ENCODE measurements around the gene ADAMTS2. TPM values are rescaled to one million over a fixed set of nuclear protein-coding genes. Genes with fewer than 3 reads are reported as not detected.

Gene ADAMTS2
- total and polyA plus RNA-seq, 2 donors (not counting 3 experiments of a cell fraction or from before 2014, with no cell fraction given): not detected

DNA sequence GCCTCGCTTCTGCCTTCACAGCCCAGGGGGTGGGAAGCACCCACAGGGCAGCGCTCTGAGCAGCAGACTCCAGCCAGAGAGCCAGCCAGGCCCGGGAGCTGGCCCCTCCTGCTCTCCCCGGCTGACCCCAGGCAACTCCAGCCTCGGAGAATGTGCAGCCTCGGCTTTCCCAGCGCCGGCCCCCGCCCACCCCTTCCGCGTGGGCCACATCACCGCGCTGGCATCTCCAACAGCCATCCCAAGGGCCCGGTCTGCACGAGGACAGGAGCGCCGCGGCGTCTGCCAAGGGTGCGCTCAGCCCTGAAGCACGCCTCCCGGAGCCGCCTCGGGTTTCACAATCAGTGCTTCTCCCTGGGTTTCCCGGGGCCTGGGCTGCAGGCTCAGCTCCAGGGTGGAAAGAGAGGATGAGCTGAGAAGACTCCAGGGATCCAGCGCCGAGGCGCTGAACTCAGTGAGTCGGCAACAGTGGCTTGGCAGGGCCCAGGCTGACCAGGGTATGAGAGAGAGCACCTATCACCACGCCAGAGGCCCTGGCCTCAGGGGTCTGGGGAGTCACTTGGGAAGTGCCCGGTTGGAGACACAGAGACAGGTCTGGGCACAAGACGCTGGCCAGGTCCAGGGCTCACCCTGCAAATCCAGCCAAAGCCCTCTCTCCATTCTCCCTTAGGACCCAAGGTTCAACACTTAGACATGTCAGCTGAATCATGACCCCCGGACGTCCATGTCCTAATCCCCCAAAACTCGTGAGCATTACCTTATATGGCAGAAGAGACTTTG lies 79.6 kb downstream of the ADAMTS2 start:
- ChIA-PET CTCF (no interaction called here), POLR2A (no interaction called here)
- no peak for TF ChIP-seq MYC (IDR thresholded peaks at IDR 0.05; ENCODE audit: low read depth, low read length)
- TF ChIP-seq FOS (IDR thresholded peaks at IDR 0.05; ENCODE audit: borderline replicate concordance, insufficient read depth, low read length): no peak
- no peak for TF ChIP-seq POLR2AphosphoS5 (IDR thresholded peaks at IDR 0.05; ENCODE audit: insufficient read depth, low read depth, low read length)
- TF ChIP-seq EZH2 (IDR thresholded peaks at IDR 0.05; ENCODE audit: borderline replicate concordance, low read depth, low read length, severe bottlenecking): no peak
- no peak for TF ChIP-seq POLR2A (IDR thresholded peaks at IDR 0.05; ENCODE audit: low read depth, low read length)
- TF ChIP-seq GATA2 (IDR thresholded peaks at IDR 0.05; ENCODE audit: insufficient read depth, insufficient read length, low read depth, low read length): no peak
- TF ChIP-seq, protein P1, sequence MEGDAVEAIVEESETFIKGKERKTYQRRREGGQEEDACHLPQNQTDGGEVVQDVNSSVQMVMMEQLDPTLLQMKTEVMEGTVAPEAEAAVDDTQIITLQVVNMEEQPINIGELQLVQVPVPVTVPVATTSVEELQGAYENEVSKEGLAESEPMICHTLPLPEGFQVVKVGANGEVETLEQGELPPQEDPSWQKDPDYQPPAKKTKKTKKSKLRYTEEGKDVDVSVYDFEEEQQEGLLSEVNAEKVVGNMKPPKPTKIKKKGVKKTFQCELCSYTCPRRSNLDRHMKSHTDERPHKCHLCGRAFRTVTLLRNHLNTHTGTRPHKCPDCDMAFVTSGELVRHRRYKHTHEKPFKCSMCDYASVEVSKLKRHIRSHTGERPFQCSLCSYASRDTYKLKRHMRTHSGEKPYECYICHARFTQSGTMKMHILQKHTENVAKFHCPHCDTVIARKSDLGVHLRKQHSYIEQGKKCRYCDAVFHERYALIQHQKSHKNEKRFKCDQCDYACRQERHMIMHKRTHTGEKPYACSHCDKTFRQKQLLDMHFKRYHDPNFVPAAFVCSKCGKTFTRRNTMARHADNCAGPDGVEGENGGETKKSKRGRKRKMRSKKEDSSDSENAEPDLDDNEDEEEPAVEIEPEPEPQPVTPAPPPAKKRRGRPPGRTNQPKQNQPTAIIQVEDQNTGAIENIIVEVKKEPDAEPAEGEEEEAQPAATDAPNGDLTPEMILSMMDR (IDR thresholded peaks at IDR 0.05; ENCODE audit: extremely low read depth in 1 of 2, insufficient read depth in 1 of 2, low read depth in 1 of 2, low read length in 2 of 2): no peak
- TF ChIP-seq, protein P2, sequence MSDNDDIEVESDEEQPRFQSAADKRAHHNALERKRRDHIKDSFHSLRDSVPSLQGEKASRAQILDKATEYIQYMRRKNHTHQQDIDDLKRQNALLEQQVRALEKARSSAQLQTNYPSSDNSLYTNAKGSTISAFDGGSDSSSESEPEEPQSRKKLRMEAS (IDR thresholded peaks at IDR 0.05; ENCODE audit: insufficient read depth, insufficient read length): no peak
- no peak for TF ChIP-seq JUN (IDR thresholded peaks at IDR 0.05; ENCODE audit: borderline replicate concordance, insufficient read depth, insufficient read length, low read depth)
- intact Hi-C loops (cut with micrococcal nuclease): no loop called here
- Histone ChIP-seq H3K36me3 (ENCODE audit: control insufficient read depth in 2 of 2, extremely low read depth in 1 of 2, insufficient read depth in 2 of 2, low read length in 2 of 2) (no peaks in the 10 kb centered on the region), H3K9me1 (replicated peaks; ENCODE audit: control insufficient read depth, extremely low read depth, insufficient read depth, low read length) (no peaks in the 10 kb centered on the region), H3K4me2 (ENCODE audit: insufficient read depth, low read length) (no peak overlapping the region), H2AFZ (ENCODE audit: low read depth, low read length) (no peak overlapping the region), H3K4me3 (replicated peaks in 1 of 3; ENCODE audit: insufficient read depth in 1 of 3, low read depth in 1 of 3, low read length in 3 of 3) (no peak overlapping the region), H3K9me3 (replicated peaks; ENCODE audit: control insufficient read depth, insufficient read depth, low read length) (no peaks in the 10 kb centered on the region), H3K79me2 (ENCODE audit: control insufficient read depth, insufficient read depth, low read length) (no peaks in the 10 kb centered on the region), H3K27ac (ENCODE audit: insufficient read depth, low read depth, low read length) (no peak overlapping the region), H3K9ac (replicated peaks; ENCODE audit: extremely low read depth, insufficient read depth, low read length) (no peak overlapping the region), H3K4me1 (ENCODE audit: control insufficient read depth, extremely low read depth, insufficient read depth, low read length) (no peaks in the 10 kb centered on the region), H3K27me3 (ENCODE audit: control insufficient read depth in 2 of 2, insufficient read depth in 2 of 2, low read length in 2 of 2) (no peaks in the 10 kb centered on the region), H4K20me1 (replicated peaks; ENCODE audit: control insufficient read depth, extremely low read depth, insufficient read depth, low read length) (no peaks in the 10 kb centered on the region)
- BruUV-seq (replicated peaks): no TSS peak
- dilution Hi-C loops (cut with MboI; ENCODE audit: extremely low pct_ligation_motif_present, low sequenced_read_pairs): no loop called here
- no peak for DNase-seq (ENCODE audit: low read depth, low spot score)
- no peak for FAIRE-seq
